Caki2 (cell line): ENCODE measurements around the gene SF1. TPM values are rescaled to one million over a fixed set of nuclear protein-coding genes. Genes with fewer than 3 reads are reported as not detected.

Experiments used
- DNase-seq: peaks from one replicate; pipeline ENCODE4 v3.0.0-alpha.2; 2015; ENCODE audit warnings: low read depth
- in situ Hi-C: cut with HindIII; loops from 2 replicates; pipeline ENCODE4 v1.10.0; 2016; ENCODE audit warnings: low sequenced_read_pairs, low pct_unique_long_range_greater_than_20kb, mixed read lengths
- total RNA-seq: library from RNA; depleted of rRNA; stranded (reverse); fragments of >200 nt; shearing (Covaris generic); gene quantifications from 2 replicates; pipeline ENCODE4 v1.2.3, GENCODE V29; 2014; ENCODE audit warnings: low replicate concordance; rRNA removed

The SF1 gene
- total RNA-seq, 1 experiment from 2014 or later: 95.5 TPM

DNA sequence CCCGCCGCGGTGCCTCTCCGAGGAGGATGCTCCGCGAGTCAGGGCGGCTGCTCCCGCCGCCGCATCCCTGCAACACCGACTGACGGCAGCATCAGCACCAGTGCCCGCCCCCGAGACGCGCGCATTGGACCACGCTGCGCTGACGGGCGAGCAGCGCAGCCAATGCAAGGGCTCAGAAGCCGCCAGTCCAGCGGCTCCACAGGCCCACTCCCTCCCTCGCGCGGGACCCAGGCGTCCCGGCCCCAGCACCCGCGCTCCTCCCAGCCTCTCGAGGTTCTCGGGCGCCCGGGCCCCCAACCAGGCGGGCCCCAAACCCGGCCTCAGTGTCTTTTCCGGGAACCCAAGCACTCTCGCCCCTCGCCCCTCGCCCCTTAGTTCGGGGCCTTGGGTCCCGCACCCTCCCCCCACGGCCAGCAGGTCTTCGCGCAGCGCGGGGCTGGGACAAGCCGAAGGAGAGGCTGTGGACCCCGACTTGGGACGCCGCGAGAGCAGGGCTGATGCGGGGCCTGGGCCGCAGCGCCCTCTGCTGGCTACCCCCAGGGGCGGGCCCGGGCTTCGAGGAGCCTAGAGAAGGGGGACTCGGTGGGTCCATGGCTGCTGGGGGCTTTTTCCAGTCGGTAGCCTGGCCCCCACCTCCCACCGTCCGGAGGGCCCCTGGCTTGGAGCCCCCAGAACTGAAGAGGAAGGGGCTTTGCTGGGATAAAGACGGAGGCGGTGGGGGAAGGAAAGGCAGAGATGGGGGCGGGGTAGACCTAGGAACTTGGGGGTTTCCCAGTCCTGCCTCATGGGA lies 55.0 kb downstream of the SF1 start, which contains the start of gene NRXN2:
Gene NRXN2, minus strand, starts transcription at position 81 of the 790 bp plus-strand sequence. CDS start 9,498 bp downstream, outside the sequence.
- in situ Hi-C loops: no loop called here
- peak; percentile 71 for DNase-seq

DNA sequence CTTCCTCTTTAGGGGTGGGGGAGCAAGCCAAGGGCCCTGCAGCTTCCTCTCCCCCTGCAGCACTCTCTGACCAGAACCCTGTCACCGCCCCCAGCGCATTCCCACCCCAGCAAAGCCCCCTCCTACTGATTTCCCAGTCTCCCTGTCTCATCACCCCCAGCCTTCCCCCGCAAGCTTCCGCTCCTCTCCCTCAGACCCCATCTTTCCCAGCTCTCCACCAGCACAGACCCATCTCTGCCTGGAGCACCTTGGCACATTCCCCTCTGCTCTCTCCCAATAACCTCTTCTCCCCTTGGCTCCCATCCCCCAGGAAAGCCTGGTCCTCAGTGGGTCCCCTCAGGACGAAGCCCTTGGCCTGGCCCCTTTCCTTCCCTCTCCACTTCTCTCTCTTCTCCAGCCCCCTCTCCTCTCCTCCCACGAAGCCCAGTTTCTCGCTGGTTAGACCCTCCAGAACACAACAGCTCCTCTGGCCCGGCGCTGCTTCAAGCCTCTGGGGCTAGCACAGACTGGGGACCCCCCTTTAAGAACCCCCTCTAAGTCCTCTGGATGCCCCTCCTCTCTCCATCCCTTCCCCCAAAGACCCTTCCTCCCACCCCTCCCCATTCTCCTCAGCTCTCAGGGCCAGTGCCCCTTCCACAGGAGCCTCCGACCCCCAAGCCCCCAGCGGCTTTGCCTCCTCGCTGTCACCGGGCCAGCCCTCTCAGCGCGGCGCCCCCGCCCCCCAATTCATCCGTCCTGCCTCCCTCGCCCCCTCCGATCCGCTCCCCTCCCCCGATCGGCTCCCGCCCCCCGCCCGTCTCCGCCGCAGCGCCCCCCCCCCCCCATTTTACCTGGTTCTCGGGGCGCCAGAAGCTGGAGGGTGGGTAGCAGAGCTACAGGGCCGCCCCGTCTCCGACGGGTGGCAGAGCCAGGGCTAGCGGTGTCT lies 55.9 kb downstream of the SF1 start:
- DNase-seq: no peak
- in situ Hi-C loops: no loop called here

DNA sequence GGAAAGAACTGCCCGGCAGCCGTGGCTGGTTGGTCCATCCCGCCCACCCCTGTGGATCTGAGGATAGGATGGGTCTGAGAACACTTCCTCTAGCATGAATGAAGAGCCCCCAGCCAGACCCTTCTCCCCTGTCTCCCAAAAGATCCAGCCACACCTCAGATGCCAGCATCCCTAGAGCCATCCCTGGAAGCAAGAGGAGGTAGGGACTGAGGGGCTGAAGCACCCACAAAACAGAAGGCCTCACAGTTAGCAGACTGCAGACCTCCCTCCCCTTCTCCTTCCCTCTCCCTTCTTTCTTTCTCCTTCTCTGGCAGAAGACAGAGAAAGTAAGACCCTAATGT lies 57.0 kb downstream of the SF1 start:
- DNase-seq: no peak
- in situ Hi-C loops: no loop called here

DNA sequence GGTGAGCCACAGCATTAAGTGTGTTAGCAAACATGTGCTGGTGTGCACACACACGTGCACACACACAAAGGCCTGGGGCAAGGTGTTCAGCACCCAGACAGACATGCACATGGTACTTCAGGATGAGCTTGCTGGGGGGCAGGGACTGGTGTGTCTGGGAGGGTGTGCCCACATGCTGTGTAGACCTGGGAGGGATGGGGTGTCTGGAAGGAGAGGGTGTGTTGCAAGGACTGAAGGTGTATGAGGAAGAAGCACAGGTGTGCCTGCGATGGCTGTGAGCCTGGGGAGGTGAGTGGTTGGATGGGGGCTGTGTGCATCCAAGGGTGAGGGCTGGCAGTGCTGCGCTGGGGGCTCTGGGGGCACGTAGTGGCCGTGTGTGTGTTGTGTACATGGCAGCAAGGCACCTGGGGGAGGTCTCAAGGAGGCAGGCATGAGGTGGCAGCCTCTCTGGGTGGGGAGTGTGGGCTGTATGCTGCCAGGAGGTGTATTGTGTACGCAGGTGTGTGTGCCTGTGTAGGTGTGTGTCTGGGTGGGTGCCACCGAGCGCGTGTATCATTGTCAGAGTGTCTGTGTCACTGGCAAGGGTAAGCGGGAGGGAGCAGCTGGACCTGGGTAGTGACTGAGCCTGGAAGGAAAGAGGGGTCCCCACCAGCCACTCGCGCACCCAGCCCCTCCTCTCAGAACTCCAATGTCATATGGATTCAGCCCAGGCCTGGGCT lies 57.5 kb downstream of the SF1 start:
- in situ Hi-C loops: no loop called here
- DNase-seq: no peak

DNA sequence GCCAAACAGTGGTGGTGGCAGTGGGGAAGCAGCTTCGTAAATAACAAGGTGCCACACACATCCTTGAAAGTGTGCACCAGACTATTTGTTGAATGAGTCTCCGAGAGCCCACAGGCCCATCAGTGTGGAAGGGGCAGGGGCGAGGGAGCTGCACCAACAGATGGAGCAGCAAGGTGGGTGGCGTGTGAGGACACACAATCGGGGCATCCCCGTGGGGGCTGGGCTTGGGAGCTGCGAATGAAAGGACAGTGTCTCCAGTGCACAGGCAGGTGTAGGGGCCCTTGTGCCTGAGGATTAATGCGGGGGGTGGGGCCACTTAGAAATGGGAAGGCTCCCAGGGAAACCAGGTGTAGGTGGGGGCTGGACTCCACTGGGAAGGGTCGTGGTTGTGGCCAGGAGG lies 58.2 kb downstream of the SF1 start:
- DNase-seq: no peak
- in situ Hi-C loops: no loop called here

DNA sequence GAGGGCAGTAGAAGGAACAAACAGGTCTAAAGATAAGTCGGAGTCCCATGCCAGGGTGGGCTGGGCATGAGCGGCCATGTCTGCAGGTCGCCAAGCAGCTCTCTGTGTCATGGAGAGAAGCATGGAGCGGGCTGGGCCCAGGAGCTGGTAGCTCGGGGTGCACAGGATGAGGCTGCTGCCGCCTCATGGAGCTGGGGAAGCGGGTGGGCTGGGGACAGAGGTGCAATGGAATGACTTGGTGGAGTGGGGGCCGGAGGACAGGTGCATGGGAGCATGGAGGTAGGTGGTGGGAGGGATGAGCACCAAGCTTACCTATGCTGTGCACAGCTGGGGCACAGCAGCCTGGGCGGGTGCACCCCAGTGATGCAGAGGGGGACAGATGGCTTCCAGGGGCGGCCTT lies 58.9 kb downstream of the SF1 start:
- in situ Hi-C loops: no loop called here
- DNase-seq: no peak

DNA sequence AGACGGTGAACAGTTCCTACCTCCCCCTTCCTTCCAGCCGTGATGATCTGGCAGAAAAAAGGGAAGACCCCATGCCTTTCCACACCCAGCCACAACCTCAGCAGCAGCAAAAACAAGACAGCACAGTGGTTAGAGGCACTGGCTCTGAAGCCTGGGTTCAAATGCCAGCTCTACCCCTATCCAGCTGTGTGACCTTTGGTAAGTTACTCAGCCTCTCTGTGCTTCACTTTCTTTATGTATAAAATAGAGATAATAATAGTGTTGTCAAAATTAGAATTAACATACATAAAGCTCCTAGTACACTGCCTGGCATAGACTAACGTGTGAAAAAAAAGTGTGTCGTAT lies 59.6 kb downstream of the SF1 start:
- no peak for DNase-seq
- in situ Hi-C loops: no loop called here

DNA sequence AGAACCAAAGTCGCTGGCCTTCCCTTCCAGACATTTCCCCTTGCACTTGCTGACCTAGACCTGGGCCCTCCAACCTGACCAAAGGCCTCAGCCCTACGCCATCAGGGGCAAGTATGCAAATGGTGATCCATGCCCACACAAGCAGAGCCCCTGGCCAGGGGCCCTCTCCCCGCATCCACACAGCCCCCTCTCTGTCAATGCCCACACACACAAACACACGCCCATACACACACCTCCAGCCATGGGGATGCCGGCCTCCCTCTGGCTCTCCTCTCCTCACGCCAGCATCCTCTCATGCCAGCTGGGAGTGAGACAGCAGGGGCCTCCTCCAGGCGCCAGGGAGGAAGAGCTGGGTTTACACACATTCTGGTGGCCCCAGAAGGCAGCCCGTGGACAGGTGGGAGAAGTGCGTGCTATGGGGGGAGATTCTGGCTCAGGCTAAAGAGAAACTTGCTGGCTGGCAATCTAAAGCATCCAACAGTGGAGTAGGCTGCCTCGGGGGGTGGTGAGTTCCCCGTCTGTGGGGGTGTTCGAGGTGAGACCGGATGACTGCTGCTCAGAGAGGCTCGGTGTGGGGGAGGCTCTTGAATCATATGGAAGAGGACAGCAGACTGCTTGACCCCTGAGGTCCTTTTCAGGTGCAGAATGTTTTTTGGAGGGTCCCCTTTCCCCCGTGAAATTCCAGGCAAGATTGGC lies 60.1 kb downstream of the SF1 start:
- in situ Hi-C loops: no loop called here

DNA sequence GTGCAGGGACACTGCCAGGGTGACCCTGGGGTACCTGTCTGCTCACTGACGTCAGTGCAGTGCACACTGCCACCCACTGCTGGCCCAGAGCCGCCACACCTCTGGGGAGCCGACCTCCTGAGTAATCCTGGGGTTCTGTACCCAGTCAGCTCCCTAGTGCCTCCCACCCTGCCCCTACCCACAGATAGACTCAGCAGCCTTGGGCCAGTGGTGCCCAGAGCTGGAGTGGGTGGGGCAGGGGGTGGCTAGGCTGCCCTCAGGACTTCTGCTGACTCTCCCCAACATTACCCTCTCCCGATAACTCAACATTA lies 61.1 kb downstream of the SF1 start:
- in situ Hi-C loops: no loop called here

More for the DNA sequence above, 60.1 kb downstream of the SF1 start:
- DNase-seq: no peak

DNA sequence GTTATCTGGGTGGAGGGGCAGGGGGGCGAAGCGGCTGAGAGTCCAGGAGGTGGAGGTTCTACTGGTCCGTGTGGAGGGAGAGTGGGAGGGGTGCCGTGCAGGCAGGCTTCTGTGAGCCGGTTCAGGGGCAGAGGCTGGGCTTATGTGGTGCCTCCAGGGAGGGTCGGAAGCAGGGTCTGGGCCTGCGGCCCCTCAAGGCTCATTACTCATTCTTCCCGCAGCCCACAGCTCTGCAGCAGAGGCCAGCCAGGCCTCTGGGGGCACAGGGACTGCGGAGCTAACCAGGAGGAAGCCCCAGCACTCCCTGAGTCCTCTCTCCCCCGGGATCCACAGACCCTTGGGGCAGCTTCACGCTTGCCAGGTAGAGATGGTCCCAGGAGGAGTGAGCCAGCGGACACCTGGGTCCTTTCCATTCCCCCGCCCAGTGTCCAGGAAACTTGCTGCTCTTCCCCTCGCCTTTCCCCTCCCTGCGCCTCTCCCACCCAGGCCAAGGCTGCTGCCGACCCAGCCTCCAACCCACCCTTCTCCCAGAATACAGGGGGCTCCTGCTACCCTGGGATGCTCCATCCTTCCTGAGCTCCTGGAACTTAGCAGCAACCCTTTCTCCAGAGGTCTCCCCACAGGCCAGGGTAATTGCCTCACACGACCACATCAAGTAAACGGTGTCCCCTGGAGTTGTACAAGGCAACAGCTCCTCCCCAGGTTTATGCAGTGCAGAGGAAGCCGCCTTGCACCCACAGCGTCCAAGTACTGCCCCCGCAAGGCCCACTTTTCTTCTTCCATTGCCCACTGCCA lies 61.7 kb downstream of the SF1 start:
- in situ Hi-C loops: no loop called here
- no peak for DNase-seq

More for the DNA sequence above, 61.1 kb downstream of the SF1 start:
- DNase-seq: no peak

DNA sequence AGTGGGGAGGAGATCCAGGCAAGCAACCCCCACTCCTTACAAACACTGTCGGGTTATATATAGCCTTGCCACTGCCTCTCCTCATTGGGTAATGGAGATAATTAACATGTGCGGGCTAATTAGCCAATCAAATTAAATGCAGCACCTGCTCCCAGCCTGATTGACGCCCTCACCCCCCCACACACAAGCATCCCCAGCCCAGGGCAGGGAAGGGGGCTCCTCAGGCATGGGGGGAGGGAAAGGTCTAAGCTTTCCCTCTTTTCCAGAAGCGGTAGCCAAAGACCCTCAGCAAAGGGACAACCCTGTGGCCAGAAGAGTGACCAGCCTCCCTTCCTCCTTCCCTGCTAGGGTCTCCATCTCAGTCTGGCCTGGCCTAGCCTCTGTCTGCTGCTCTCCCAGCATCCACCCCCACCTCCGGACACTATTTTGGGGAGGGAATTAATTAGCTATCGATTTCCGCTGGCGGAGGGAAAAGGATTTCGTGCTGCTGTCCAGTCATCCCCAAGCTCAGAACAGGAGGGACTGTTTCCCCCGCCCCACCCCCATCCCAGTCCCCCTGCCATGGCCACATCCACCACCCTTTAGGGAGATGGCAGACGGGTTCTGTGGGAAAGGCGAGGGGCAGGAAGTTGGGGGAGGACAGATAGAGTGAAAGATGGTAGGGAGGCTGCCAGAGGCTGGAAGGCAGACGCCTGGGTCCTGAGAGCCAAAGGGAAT lies 62.4 kb downstream of the SF1 start:
- in situ Hi-C loops: no loop called here

DNA sequence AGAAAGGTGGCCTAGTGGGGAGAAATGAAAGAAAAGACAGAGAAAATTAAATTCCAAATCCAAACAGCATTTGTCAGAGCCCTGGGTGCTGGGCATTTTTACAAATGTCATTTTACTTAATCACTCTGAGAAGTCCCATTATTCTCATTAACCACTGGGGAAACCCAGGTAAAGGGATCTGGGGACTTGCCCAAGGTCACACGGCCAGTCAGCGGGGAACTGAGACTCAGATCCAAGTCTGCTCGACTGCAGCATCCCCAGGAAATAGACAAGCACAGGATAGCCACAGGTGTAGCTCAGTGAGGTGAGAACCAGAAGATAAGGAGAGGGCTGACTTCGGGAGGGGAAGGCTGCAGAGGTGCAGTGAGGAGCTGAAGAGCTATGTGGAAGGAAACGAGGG lies 63.2 kb downstream of the SF1 start:
- in situ Hi-C loops: no loop called here
- no peak for DNase-seq

More for the DNA sequence above, 62.4 kb downstream of the SF1 start:
- no peak for DNase-seq

DNA sequence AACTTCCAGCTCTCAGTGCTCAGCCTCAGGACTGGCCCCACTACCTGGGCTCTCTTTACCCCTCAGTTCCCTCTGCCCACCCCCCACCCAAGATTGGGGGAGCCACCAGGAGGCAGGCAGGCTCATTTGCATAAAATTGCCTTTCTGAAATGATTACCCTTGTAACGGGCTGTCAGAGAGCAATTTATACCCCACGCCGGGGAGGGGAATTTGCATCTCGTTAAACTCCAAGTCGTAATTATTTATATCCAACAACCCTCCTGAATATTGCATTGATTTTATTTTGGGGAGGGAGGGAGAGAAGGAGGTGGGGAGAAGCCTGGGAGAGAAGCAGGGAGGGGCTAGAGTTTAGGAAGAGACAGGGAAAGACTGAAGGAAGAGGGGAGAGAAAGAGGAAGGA lies 63.7 kb downstream of the SF1 start:
- DNase-seq: no peak
- in situ Hi-C loops: no loop called here

Other genes starting within 250 kb of the SF1 start
- gene SLC22A11, start 222.6 kb downstream of the SF1 start, total RNA-seq: 0.09 and 0.81 TPM in 2 replicates
- gene SLC22A12, start 187.3 kb downstream of the SF1 start, total RNA-seq: not detected in 2 replicates
- 2.2 and 22.7 TPM in 2 replicates for gene NRXN2, start 55.3 kb downstream of the SF1 start, total RNA-seq
- not detected in 2 replicates for gene RASGRP2, start 34.4 kb downstream of the SF1 start, total RNA-seq
- 0.23 TPM in 1 of 2 replicates, not detected in the other for gene PYGM, start 18.6 kb downstream of the SF1 start, total RNA-seq
- 12.9 and 14.4 TPM in 2 replicates for gene MAP4K2, start 24.7 kb upstream of the SF1 start, total RNA-seq
- 5.3 and 5.4 TPM in 2 replicates for gene MEN1, start 32.0 kb upstream of the SF1 start, total RNA-seq
- gene CDC42BPG, start 66.1 kb upstream of the SF1 start, total RNA-seq: 0.12 and 1.1 TPM in 2 replicates
- gene EHD1, start 100.1 kb upstream of the SF1 start, total RNA-seq: 53.4 and 68.3 TPM in 2 replicates
- gene ATG2A, start 138.7 kb upstream of the SF1 start, total RNA-seq: 4.8 and 11.1 TPM in 2 replicates
- 13.2 and 16.0 TPM in 2 replicates for gene PPP2R5B, start 146.1 kb upstream of the SF1 start, total RNA-seq
- gene GPHA2, start 157.4 kb upstream of the SF1 start, total RNA-seq: not detected in 2 replicates
- gene MAJIN, start 193.6 kb upstream of the SF1 start, total RNA-seq: 0.38 TPM in 1 of 2 replicates, not detected in the other
- 2.3 TPM in 1 of 2 replicates, not detected in the other for gene BATF2, start 218.4 kb upstream of the SF1 start, total RNA-seq
- 118 and 140 TPM in 2 replicates for gene ARL2, start 235.6 kb upstream of the SF1 start, total RNA-seq
- 14.2 and 16.8 TPM in 2 replicates for gene SNX15, start 248.9 kb upstream of the SF1 start, total RNA-seq